Right lobe of liver (tissue), 6 donors: ENCODE measurements around the gene C6orf136. TPM values are rescaled to one million over a fixed set of nuclear protein-coding genes. Genes with fewer than 3 reads are reported as not detected.
A peak's percentile ranks its signal among the peaks of the same experiment; 100 is the strongest.

Source experiments
- ATAC-seq, 4 donors: fragments of 200-7000 bp; cut with Tn5 transposase; one replicate each; pipeline ENCODE4 v1.9.1; 2020; ENCODE audit warnings: mild to moderate bottlenecking in 4 of 4, moderate library complexity in 4 of 4
- DNase-seq, 3 donors: peaks; one replicate each; pipeline ENCODE4 v3.0.0-alpha.2; 2020
- H3K27ac ChIP-seq, 3 donors: fragments of 200-600 bp; one replicate each; pipeline ENCODE4 v1.8.0; 2022
- H3K27me3 ChIP-seq, 2 donors: fragments of 200-600 bp; one replicate each; pipeline ENCODE4 v1.8.0; 2022
- H3K36me3 ChIP-seq, 4 donors: fragments of 200-600 bp; sonication (generic) in 1 of 4; one replicate each; pipeline versions ENCODE4 v1.5.1 to v1.8.0; 2017 to 2022; ENCODE audit warnings: control low read depth in 1 of 4
- H3K4me1 ChIP-seq, 4 donors: fragments of 200-600 bp; sonication (generic) in 1 of 4; one replicate each; pipeline versions ENCODE4 v1.5.1 to v1.8.0; 2017 to 2022; ENCODE audit warnings: control low read depth in 1 of 4
- H3K4me3 ChIP-seq, 3 donors: fragments of 200-600 bp; one replicate each; pipeline ENCODE4 v1.8.0; 2022
- H3K9me3 ChIP-seq, 4 donors: fragments of 200-600 bp; sonication (generic) in 1 of 4; one replicate each; pipeline versions ENCODE4 v1.5.1 to v1.8.0; 2017 to 2022; ENCODE audit warnings: control low read depth in 1 of 4
- POLR2A ChIP-seq: fragments of 450-650 bp; IDR thresholded peaks from one replicate; pipeline ENCODE4 v1.6.1; 2017; ENCODE audit warnings: antibody characterized with exemption, mild to moderate bottlenecking
- WGBS: methylation state at CpG from one replicate; pipeline ENCODE4 v1.1.6; 2018; ENCODE audit warnings: low coverage, low lambda C conversion rate; ENCODE audit not compliant: insufficient coverage; ENCODE audit errors: missing lambda C conversion rate; 5-methylcytosine and 5-hydroxymethylcytosine counted together
- intact Hi-C, 2 donors: fragments of 100-400 bp; cut with DNase I; formaldehyde crosslinking; loops; one replicate each; pipeline versions ENCODE4 v1.11.2 to v1.14.1; 2022
- total RNA-seq, 6 experiments: library from RNA; depleted of rRNA in 2 of 6; stranded (reverse); fragments of >200 nt in 2 of 6; fragmentation: NEBNext Ultra II Directional in 3 of 6; extraction: Animal tissue kit (Norgen Biotek cat#: 25700) in 3 of 6; gene quantifications; one replicate each; pipeline versions ENCODE4 v1.1.0 to v1.2.4, GENCODE V29; 2016 to 2023
- TF ChIP-seq, protein P1 (sequence below), 4 donors: fragments of 200-600 bp in 3 of 4; fragments of 450-650 bp in 1 of 4; IDR thresholded peaks; one replicate each; pipeline versions ENCODE4 v1.5.1 to v1.8.0; 2016 to 2022; ENCODE audit warnings: antibody characterized with exemption in 4 of 4, mild to moderate bottlenecking in 2 of 4
- donor health status: DM: no; HTN: yes; CAD: no.
- donor health status: DM: no; HTN: no; CAD: no.
- donor health status: DM: no; HTN: no; CAD: no.
- donor health status: DM: no; HTN: yes; CAD: no.
- donor health status: DM: no; HTN: yes; CAD: no.

Gene C6orf136
- total RNA-seq, 6 experiments from 2014 or later: 8.2 to 14.1 (median 11.0) TPM

DNA sequence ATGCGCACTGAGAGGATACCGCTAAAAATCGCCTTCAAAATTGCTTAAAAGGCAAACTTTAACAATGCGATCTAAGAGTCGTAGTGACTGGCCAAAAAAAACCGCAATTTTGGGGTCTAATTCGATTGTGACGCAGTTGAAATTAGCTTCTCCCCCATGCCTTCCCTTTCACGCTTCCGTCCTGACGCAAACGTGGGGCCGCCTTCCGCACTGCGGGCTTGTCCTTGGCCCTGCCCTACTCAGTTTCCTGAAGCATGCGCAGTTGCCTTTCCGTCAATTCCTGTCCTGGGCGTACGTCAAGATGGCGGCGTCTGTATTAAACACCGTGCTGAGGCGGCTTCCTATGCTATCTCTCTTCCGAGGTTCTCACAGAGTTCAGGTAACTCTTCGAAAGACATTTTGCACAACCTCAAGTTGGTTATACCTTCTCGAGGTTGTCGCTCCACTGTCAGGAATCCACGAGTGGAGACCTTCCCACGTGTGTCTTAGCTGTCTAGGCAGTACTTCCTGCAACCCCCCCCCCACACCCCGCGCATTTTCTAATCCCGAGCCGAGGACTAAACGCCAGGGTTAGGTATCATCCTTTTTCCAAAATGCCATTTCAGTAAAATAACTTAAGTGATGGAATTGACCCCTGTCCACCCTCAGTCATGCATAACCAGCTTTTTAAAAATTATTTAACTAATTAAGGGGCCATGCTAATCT lies 29.2 kb upstream of the C6orf136 start, which contains the start of gene MRPS18B:
MRPS18B (plus strand) TSS at position 276 of the 705 bp plus-strand sequence; CDS start at position 302, 26 bp downstream.
- Histone ChIP-seq H3K27ac (peak within 1 kb of the TSS; percentile 88 to 96 (median 96)), H3K4me1 (peaks cover 0 to 14% (median 6%) of the 10 kb centered on the region in 4 donors), H3K4me3 (peak within 1 kb of the TSS; percentile 88 to 91 (median 89)), H3K9me3 (no peaks in the 10 kb centered on the region), H3K27me3 (no peaks in the 10 kb centered on the region), H3K36me3 (peaks cover 0 to 45% (median 25%) of the 10 kb centered on the region in 4 donors)
- TF ChIP-seq, protein P1, sequence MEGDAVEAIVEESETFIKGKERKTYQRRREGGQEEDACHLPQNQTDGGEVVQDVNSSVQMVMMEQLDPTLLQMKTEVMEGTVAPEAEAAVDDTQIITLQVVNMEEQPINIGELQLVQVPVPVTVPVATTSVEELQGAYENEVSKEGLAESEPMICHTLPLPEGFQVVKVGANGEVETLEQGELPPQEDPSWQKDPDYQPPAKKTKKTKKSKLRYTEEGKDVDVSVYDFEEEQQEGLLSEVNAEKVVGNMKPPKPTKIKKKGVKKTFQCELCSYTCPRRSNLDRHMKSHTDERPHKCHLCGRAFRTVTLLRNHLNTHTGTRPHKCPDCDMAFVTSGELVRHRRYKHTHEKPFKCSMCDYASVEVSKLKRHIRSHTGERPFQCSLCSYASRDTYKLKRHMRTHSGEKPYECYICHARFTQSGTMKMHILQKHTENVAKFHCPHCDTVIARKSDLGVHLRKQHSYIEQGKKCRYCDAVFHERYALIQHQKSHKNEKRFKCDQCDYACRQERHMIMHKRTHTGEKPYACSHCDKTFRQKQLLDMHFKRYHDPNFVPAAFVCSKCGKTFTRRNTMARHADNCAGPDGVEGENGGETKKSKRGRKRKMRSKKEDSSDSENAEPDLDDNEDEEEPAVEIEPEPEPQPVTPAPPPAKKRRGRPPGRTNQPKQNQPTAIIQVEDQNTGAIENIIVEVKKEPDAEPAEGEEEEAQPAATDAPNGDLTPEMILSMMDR (IDR thresholded peaks at IDR 0.05): no peak
- peak; percentile 67 for TF ChIP-seq POLR2A
- ATAC-seq (peak; percentile 81 to 92 (median 82)), DNase-seq (peak; percentile 98 to 99 (median 99))
- 0% methylated on average over 34 of the region's 34 CpGs for WGBS
- intact Hi-C loops: no loop called here

DNA sequence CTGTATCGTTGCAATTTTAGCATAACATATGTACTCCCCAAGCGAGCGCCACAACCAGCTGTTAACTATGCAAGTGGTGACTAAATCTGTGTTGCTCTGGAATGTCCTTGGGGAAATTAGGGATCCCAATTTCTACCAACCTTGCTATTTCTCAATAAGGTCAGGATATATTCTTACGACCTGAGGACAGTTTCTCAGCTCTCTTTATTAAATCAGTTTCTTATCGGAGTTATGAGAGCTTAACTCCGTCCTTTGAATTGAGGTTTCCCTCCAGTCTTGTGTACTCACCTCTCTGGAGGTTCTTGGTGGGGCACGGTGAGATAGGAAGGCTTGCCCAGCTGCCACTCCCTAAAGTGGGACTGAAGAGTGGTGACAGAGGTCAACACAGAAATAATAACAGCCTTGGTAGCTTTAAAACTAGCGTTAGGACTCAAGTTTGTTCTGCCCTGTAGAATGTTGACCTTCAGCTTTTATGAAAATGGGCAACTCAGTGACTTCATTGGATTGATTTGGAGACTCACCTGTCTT lies 28.6 kb upstream of the C6orf136 start:
- DNase-seq (no peak), ATAC-seq (no peak)
- peak overlapping the region; percentile 54 to 70 (median 68) for H3K4me3 ChIP-seq
- WGBS: 5% methylated on average over 8 of the region's 8 CpGs
- H3K9me3 ChIP-seq: no peaks in the 10 kb centered on the region
- peak overlapping the region; percentile 88 to 96 (median 96) for H3K27ac ChIP-seq
- peaks cover 0 to 51% (median 26%) of the 10 kb centered on the region in 4 donors for H3K36me3 ChIP-seq
- peaks cover 0 to 14% (median 5%) of the 10 kb centered on the region in 4 donors for H3K4me1 ChIP-seq
- no peaks in the 10 kb centered on the region for H3K27me3 ChIP-seq
- intact Hi-C loops: no loop called here
- no peak for TF ChIP-seq POLR2A
- TF ChIP-seq, protein P1 (IDR thresholded peaks at IDR 0.05): no peak

DNA sequence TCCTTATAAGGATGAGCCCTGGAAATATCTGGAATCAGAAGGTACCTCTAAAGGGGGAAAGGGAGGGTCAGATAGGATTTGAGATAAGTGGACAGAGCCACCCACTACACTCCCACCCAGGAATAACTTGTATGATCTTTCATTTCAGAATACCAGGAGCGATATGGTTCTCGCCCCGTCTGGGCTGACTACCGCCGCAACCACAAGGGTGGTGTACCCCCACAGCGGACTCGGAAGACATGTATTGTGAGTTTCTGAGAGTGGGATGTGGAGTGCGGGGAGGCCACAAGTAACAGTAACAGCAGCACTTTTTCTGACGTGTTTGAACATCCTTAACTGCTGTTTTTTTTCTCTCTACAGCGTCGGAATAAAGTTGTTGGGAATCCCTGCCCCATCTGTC lies 27.4 kb upstream of the C6orf136 start:
- H3K36me3 ChIP-seq: peaks cover 0 to 63% (median 27%) of the 10 kb centered on the region in 4 donors
- intact Hi-C loops: no loop called here
- H3K27me3 ChIP-seq: no peaks in the 10 kb centered on the region
- no peak for TF ChIP-seq POLR2A
- TF ChIP-seq, protein P1 (IDR thresholded peaks at IDR 0.05): no peak
- no peaks in the 10 kb centered on the region for H3K9me3 ChIP-seq
- no peak for DNase-seq
- no peak overlapping the region for H3K27ac ChIP-seq
- H3K4me3 ChIP-seq: no peak overlapping the region
- peaks cover 0 to 8% (median 0%) of the 10 kb centered on the region in 4 donors for H3K4me1 ChIP-seq
- no peak for ATAC-seq
- 92% methylated on average over 11 of the region's 11 CpGs for WGBS

DNA sequence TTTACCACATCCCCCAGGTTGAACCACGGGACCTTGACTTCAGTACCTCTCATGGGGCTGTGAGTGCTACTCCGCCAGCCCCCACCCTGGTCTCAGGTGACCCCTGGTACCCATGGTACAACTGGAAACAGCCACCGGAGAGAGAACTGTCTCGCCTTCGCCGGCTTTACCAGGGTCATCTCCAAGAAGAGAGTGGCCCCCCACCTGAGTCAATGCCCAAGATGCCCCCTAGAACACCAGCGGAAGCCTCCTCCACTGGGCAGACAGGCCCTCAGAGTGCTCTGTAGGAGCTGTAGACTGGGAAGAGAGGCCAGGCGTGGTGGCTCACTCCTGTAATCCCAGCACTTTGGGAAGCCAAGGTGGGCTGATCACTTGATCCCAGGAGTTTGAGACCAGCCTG lies 21.4 kb upstream of the C6orf136 start:
- DNase-seq (no peak), ATAC-seq (no peak)
- no peak overlapping the region for H3K4me3 ChIP-seq
- no peaks in the 10 kb centered on the region for H3K27me3 ChIP-seq
- no peak overlapping the region for H3K27ac ChIP-seq
- no peaks in the 10 kb centered on the region for H3K9me3 ChIP-seq
- TF ChIP-seq, protein P1 (IDR thresholded peaks at IDR 0.05): no peak
- no peak for TF ChIP-seq POLR2A
- intact Hi-C loops: loop anchor here (10.0 kb wide), 2 partner anchors 49 to 109 kb away; partner anchors contain the start of gene DHX16 (in 1 of the 2)
- peaks cover 0 to 58% (median 22%) of the 10 kb centered on the region in 4 donors for H3K36me3 ChIP-seq
- WGBS: 90% methylated on average over 2 of the region's 8 CpGs
- peaks cover 0 to 7% (median 3%) of the 10 kb centered on the region in 4 donors for H3K4me1 ChIP-seq
